GM18951 (cell line): ENCODE results near the gene RNU5B-1.
"Not testable (repeated sequence)": the region's sequence is repeated elsewhere in the genome, so short reads cannot be mapped to it uniquely, and the experiment has no call there.

Experiments
- POLR2A ChIP-seq: IDR thresholded peaks from 4 replicates; pipeline ENCODE4 v1.6.1; 2011; ENCODE audit warnings: mild to moderate bottlenecking; ENCODE audit not compliant: insufficient read length, insufficient read depth; ENCODE audit errors: extremely low read depth
- in situ Hi-C: fragments of 300-500 bp; cut with MboI; formaldehyde crosslinking; loops from one replicate; pipeline ENCODE4 v1.12.0; 2022; ENCODE audit warnings: low sequenced_read_pairs, mixed read lengths, inconsistent platforms; ENCODE audit not compliant: unreplicated experiment

Gene RNU5B-1

DNA sequence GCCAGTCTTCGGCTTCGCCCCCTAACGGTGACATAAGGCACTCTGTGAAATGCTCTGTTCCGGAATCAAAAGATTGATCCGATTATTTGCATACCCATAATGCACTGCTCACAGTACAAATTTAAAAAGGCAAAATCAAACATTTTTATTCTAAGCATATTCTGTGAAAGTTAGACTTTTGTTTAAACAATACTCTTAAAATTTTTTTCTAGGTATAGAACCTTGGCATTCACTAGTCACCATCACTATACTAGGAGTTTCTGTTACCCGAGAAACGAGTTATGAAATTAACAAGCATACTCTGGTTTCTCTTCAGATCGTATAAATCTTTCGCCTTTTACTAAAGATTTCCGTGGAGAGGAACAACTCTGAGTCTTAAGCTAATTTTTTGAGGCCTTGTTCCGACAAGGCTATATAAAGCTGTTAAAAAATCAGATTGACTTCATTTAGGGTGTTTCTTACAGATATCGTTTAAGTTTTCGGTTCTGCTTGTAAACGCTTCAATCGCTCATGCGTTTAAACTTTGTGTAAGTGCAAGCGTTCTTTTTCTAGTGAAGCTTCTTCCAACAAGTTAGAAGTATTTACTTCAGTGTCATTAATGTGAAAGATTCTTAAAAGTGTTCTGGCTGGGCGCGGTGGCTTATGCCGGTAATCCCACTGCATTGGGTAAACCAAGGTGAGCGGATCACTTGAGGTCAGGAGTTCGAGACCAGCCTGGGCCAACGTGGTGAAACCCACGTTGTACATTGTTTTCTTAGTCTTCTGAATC is at the start of gene RNU5B-1:
Gene RNU5B-1, plus strand, starts transcription at position 297 of the 769 bp plus-strand sequence.
- peak; percentile 98 for TF ChIP-seq POLR2A
- in situ Hi-C loops, result no loop called here

DNA sequence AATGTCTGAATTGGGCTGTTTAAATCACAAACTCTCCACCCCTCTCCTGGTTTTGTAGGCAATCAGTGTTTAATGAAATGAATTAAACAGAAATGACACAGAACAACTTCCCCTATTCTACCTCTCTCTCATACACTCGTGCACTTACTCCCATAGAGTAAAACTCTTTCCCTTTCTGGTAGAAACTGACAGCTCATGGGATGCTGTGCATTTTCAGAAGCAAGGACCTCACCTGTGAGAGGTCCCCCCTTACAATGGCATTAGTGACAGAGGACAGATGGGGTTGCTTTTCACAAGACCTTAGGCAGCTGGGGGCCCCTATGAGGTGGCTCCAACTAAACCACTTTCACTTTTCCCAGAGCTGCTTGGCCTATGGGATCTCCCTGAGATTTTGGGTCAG is 49.7 kb upstream of the RNU5B-1 start:
- in situ Hi-C loops, result no loop called here
- no peak for TF ChIP-seq POLR2A

DNA sequence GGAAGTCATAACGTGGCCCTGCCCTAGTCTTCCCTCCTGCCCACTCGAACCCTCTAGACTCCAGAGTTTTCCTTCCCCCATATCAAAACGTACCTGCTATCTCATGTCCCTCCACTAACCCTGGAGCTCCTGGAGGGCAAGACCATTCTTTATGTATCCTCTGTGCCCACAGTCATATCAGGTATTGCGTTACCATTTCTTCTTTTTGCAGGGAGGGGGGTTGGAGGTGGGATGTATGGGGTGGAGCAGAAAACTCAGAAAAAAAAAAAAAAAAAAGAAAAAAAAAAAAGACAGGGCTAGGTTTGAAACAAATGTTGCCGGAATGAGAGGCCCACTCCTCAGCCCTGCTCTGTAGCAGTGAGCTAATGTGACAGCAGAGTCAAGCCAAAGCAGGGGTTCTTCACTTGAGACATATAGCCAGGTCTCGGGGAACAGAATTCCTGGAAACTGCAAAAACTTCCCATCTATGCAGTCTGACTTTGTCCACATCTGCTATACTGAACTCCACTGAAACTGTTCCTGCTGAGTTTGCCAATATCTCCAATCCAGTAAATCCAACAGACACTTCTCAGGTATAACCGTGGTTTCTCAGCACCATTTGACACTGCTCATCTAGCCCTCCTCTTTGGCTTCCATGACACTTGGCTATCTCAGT is 48.9 kb upstream of the RNU5B-1 start:
- TF ChIP-seq POLR2A, result no peak
- in situ Hi-C loops, result no loop called here

GRCh38 chr15:65258375-65259262 is 45.9 kb upstream of the RNU5B-1 start:
- no peak for TF ChIP-seq POLR2A
- in situ Hi-C loops, result no loop called here

DNA sequence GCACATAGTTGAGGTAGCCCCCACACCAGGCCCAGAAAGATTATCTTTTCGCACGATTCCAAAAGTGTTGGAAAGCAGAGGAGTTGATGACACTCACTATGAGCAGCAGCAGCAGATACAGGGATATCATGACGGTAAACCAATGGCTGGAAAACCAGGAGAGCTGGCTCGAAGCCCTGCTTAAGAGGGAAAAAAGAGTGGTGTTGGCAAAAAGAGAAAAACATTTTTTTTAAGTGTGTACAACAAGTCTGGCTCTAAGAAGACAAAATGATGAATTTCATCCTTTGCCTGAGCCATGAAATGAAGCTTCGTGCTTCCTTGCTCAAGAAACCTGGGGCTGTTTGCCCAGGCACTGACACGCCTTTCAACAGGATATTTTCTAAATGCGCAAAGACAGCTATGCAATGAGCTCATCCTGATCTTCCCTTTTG is 45.1 kb upstream of the RNU5B-1 start:
- in situ Hi-C loops, result no loop called here
- no peak for TF ChIP-seq POLR2A

- TF ChIP-seq POLR2A, result no peak
- in situ Hi-C loops, result no loop called here
Observed at GRCh38 chr15:65260968-65261367, 43.5 kb upstream of the RNU5B-1 start.

DNA sequence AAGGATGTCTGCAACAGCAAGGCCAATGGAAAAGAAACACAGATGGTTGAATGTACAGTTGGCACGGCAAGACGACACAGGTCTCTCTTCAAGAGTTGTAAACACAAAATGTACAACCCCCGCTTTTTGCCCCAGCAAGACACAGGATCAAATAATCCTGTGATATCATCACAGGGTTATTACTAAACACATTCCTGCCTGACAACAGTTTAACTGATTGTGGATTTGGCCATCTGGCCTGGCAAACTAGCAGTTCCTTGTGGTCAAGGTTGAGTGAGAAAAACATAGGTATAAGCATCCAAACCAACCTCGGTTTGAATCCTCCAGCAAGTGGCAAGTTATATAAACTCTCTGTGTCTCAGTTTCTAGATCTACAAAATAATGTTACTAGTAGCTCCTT is 41.2 kb upstream of the RNU5B-1 start:
- no peak for TF ChIP-seq POLR2A
- in situ Hi-C loops, result no loop called here

- no peak for TF ChIP-seq POLR2A
- in situ Hi-C loops, result no loop called here
Observed at GRCh38 chr15:65264863-65265430, 39.5 kb upstream of the RNU5B-1 start.

- TF ChIP-seq POLR2A, result no peak
- in situ Hi-C loops, result no loop called here
Observed at GRCh38 chr15:65266469-65266868, 38.0 kb upstream of the RNU5B-1 start.

GRCh38 chr15:65268411-65268810 is 36.1 kb upstream of the RNU5B-1 start:
- no peak for TF ChIP-seq POLR2A
- in situ Hi-C loops, result no loop called here

- in situ Hi-C loops, result not testable (repeated sequence)
Observed at GRCh38 chr15:65270811-65271545, 33.5 kb upstream of the RNU5B-1 start.

- no peak for TF ChIP-seq POLR2A
- in situ Hi-C loops, result loop anchor here (25.0 kb wide), 1 partner anchor 238 kb away; the partner anchor contains the start of genes MTFMT and SLC51B
Observed at GRCh38 chr15:65275104-65275727, 29.3 kb upstream of the RNU5B-1 start.
